Ovary (tissue), 9 donors: Measurements from ENCODE around the gene NGEF. TPM values are rescaled to one million over a fixed set of nuclear protein-coding genes. Genes with fewer than 3 reads are reported as not detected.

Experiments used
- DNase-seq, 5 donors: peaks; one replicate each; pipeline ENCODE4 v3.0.0-alpha.2; 2019 to 2020
- H3K27ac ChIP-seq, 2 donors: fragments of 200-600 bp; one replicate each; pipeline versions ENCODE4 v1.5.1 to v1.8.0; 2019 to 2022
- H3K27me3 ChIP-seq: fragments of 200-600 bp; one replicate; pipeline ENCODE4 v1.8.0; 2022
- H3K36me3 ChIP-seq: fragments of 200-600 bp; sonication (generic); one replicate; pipeline ENCODE4 v1.5.1; 2019
- H3K4me1 ChIP-seq: one replicate; pipeline ENCODE4 v1.8.1; 2013; ENCODE audit warnings: mild to moderate bottlenecking, moderate library complexity; ENCODE audit not compliant: insufficient read depth
- H3K4me3 ChIP-seq: fragments of 200-600 bp; sonication (generic); one replicate; pipeline ENCODE4 v1.5.1; 2017
- H3K9me3 ChIP-seq, 2 donors: fragments of 200-600 bp in 1 of 2; sonication (generic) in 1 of 2; one replicate each; pipeline versions ENCODE4 v1.5.1 to v1.8.1; 2013 to 2019; ENCODE audit warnings: mild to moderate bottlenecking in 1 of 2, moderate library complexity in 1 of 2
- CTCF ChIP-seq, 3 donors: fragments of 450-650 bp in 2 of 3; fragments of 200-600 bp in 1 of 3; IDR thresholded peaks; one replicate each; pipeline versions ENCODE4 v1.5.1 to v1.8.0; 2016 to 2022; ENCODE audit warnings: antibody characterized with exemption in 3 of 3, mild to moderate bottlenecking in 1 of 3
- EP300 ChIP-seq: sonication (generic); formaldehyde crosslinking; IDR thresholded peaks from one replicate; pipeline ENCODE4 v1.6.1; 2017; ENCODE audit warnings: antibody characterized with exemption
- POLR2A ChIP-seq: fragments of 450-650 bp; IDR thresholded peaks from one replicate; pipeline ENCODE4 v1.6.1; 2017; ENCODE audit warnings: antibody characterized with exemption, mild to moderate bottlenecking, moderate library complexity
- WGBS, 3 donors: extraction: QIAGEN DNeasy Blood & Tissue Kit in 1 of 3; methylation state at CpG; one replicate each; pipeline versions ENCODE4 v1.1.5 to v1.1.7; 2013 to 2017; 5-methylcytosine and 5-hydroxymethylcytosine counted together
- intact Hi-C, 4 donors: fragments of 100-400 bp; cut with DNase I; formaldehyde crosslinking; loops; one replicate each; pipeline versions ENCODE4 v1.11.0 to v1.15.1; 2022 to 2023
- polyA plus RNA-seq, 2 donors: library from polyadenylated mRNA; stranded (reverse); fragments of 200-250 nt in 1 of 2; fragments of 350-450 nt in 1 of 2; fragmentation: Illumina TruSeq in 1 of 2; extraction: RNeasy Lipid Tissue Mini Kit (QIAGEN cat#74804) in 1 of 2; gene quantifications; one replicate each; pipeline ENCODE4 v1.2.3, GENCODE V29; 2013 to 2014
- total RNA-seq, 7 donors: library from RNA; depleted of rRNA in 2 of 7; stranded (reverse); fragments of >200 nt in 2 of 7; fragmentation: NEBNext Ultra II Directional in 3 of 7; extraction: Animal tissue kit (Norgen Biotek cat#: 25700) in 3 of 7; gene quantifications; one replicate each; pipeline versions ENCODE4 v1.1.0 to v1.2.4, GENCODE V29; 2016 to 2023
- donor health status: DM: no; HTN: no; CAD: no; lungs with moderate emphysema.
- donor health status: DM: no; HTN: no; CAD: no.
- donor health status: Bipolar disorder and iron deficiency.
- donor health status: DM: yes; HTN: yes; CAD: no.
- donor health status: DM: no; HTN: no; CAD: no.
- donor health status: DM: yes; HTN: yes; CAD: no.

The NGEF gene
- total and polyA plus RNA-seq, 9 donors: 0.18 to 3.1 (median 0.80) TPM

GRCh38 chr2:233011702-233012131, 1.3 kb downstream of the NGEF start:
- H3K27me3 ChIP-seq: no peaks in the 10 kb centered on the region
- H3K4me3 ChIP-seq: no peak overlapping the region
- 94 to 100% (median 97%) methylated on average over 1 of the region's 1 CpG for WGBS, 3 donors
- intact Hi-C loops: no loop called here
- no peak for DNase-seq
- TF ChIP-seq EP300: no peak
- no peak for TF ChIP-seq POLR2A
- TF ChIP-seq CTCF (IDR thresholded peaks at IDR 0.05): no peak
- H3K4me1 ChIP-seq: no peaks in the 10 kb centered on the region
- H3K27ac ChIP-seq: no peak overlapping the region
- no peaks in the 10 kb centered on the region for H3K36me3 ChIP-seq
- no peaks in the 10 kb centered on the region for H3K9me3 ChIP-seq

GRCh38 chr2:233011268-233011650, 1.8 kb downstream of the NGEF start:
- no peaks in the 10 kb centered on the region for H3K9me3 ChIP-seq
- no peaks in the 10 kb centered on the region for H3K27me3 ChIP-seq
- no peak overlapping the region for H3K4me3 ChIP-seq
- TF ChIP-seq POLR2A (no peak), CTCF (IDR thresholded peaks at IDR 0.05) (no peak), EP300 (no peak)
- 92 to 94% (median 94%) methylated on average over 6 of the region's 6 CpGs for WGBS, 3 donors
- intact Hi-C loops: no loop called here
- no peak for DNase-seq
- H3K36me3 ChIP-seq: no peaks in the 10 kb centered on the region
- H3K27ac ChIP-seq: no peak overlapping the region
- no peaks in the 10 kb centered on the region for H3K4me1 ChIP-seq

- H3K27me3 ChIP-seq: no peaks in the 10 kb centered on the region
- no peak for DNase-seq
- no peaks in the 10 kb centered on the region for H3K4me1 ChIP-seq
- no peaks in the 10 kb centered on the region for H3K9me3 ChIP-seq
- H3K36me3 ChIP-seq: no peaks in the 10 kb centered on the region
- H3K4me3 ChIP-seq: no peak overlapping the region
- WGBS, 3 donors: 83 to 86% (median 85%) methylated on average over 9 of the region's 9 CpGs
- TF ChIP-seq EP300 (no peak), POLR2A (no peak), CTCF (IDR thresholded peaks at IDR 0.05) (no peak)
- H3K27ac ChIP-seq: no peak overlapping the region
- intact Hi-C loops: no loop called here
These were observed 2.3 kb downstream of the NGEF start for GRCh38 chr2:233010569-233011267.

- no peak for DNase-seq
- no peak for TF ChIP-seq POLR2A
- no peak for TF ChIP-seq CTCF (IDR thresholded peaks at IDR 0.05)
- TF ChIP-seq EP300: no peak
- H3K27me3 ChIP-seq: no peaks in the 10 kb centered on the region
- no peak overlapping the region for H3K27ac ChIP-seq
- intact Hi-C loops: no loop called here
- no peaks in the 10 kb centered on the region for H3K9me3 ChIP-seq
- WGBS, 3 donors: 93 to 95% (median 94%) methylated on average over 3 of the region's 3 CpGs
- no peak overlapping the region for H3K4me3 ChIP-seq
- no peaks in the 10 kb centered on the region for H3K36me3 ChIP-seq
- H3K4me1 ChIP-seq: no peaks in the 10 kb centered on the region
These were observed 3.4 kb downstream of the NGEF start for GRCh38 chr2:233009661-233010060.
